GM19395 (cell line): ENCODE results near the gene LYPD4.
A peak's percentile ranks its signal among the peaks of the same experiment; 100 is the strongest.
"Not testable (repeated sequence)": the region's sequence is repeated elsewhere in the genome, so short reads cannot be mapped to it uniquely, and the experiment has no call there.

Experiments
- ATAC-seq: cut with Tn5 transposase; IDR thresholded peaks from one replicate; pipeline ENCODE4 v1.9.1; 2021; ENCODE audit warnings: mild to moderate bottlenecking, moderate library complexity; ENCODE audit not compliant: unreplicated experiment

LYPD4 gene

DNA sequence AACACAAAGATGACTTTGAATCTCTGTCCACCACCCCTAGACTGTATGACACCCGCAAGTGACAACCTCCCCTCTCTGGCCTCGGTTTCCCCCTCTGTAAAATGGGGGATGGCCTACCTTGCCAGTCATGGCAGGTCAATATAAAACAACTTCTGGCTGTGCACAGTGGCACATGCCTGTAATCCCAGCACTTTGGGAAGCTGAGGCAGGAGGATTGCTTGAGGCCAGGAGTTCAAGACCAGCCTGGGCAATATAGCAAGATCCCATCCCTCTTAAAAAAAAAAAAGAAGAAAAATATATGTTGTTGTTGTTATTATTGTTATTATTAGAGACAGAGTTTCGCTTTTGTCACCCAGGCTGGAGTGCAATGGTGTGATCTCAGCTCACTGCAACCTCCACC lies 31.5 kb upstream of the LYPD4 start:
- not testable (repeated sequence) for ATAC-seq

DNA sequence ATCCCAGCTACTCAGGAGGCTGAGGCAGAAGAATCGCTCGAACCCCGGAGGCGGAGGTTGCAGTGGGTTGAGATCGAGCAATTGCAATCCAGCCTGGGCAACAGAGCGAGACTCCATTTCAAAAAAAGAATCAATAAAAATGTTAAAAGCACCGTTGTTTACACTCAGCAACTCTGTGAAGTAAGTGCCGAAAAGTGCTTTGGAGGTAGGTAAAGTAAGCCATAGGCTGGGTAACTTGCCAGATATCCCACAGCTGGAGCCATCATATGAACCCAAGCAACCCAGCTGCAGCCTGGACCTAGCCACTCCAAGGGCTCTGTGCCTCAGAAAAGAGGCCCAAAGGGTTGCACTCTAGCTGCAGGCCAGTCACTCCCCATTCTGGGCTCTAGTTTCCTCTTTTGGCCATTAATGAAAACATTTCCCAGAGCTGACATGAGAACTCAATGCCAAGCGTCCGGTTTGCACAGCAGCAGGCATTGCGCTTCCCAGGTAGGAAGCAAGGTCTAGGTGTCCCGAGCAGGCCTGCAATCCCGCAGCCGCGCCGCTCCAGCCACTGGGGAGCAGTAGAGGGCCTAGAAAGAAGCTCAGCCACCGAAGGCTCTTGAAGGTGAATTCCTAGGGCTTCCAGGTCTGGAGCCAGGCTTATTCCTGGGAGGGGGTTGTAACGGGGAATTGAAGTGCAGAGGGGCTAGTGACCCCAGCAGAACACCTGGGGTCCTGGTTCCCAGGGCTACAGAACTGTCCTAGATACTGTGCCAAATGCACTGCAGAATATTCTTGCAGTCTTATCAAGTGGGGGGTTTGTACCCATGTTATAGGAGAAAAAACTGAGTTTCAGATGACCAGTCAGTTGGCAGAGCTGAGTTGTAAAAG lies 28.5 kb upstream of the LYPD4 start:
- ATAC-seq = no peak

DNA sequence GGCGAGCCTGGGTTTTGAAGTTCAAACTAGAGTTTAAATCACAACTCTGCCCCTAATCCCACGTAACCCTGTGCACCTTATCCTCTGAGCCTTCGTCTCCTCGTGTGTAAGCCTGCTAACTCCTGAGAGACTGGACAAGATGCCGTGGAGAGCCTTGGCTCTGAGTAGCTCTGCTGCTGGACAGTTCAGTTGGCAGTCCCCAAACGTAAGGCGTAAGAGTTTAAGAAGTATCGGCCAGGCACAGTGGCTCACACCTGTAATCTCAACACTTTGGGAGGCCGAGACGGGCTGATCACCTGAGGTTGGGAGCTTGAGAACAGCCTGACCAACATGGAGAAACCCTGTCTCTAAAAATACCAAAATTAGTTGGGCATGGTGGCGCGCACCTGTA lies 27.9 kb upstream of the LYPD4 start:
- ATAC-seq = no peak

DNA sequence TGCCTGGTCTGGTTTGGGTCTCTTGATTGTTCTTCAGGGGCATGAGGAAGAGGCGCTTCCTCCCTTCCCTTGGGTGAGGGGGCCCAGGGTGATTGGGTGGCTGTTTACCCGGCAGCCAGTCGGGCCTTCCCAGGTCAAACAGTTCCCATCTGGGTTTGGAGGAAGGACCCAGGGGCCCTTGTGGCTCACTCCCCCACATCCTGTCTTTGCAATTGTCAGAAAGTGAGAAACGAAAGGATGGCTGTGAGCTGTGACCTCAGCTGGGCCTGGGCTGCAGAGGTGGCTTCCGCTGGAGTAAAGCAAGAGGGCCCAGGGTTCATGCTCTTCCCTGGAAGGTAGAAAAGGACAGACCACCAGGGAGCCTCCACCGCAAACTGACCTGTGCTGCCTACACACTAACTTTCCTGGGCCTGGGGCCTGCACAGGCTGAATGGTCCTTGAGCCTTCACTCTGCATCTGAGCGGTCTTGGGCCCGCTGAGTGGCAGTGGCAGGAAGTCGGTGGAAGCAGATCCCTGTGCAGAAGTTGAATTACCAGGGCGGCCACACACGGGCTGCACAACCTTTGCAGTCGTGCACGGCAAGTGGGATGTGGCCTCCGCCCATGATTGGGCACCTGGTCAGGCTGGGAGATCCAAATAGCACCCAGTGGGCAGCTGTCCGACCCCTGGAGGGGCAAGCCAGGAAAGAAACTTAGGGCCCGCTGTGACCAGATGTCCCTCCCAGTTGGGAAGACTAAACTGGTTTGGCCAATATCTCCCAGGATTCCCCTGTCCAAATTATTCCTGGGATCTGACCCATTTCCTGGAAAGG lies 27.3 kb upstream of the LYPD4 start:
- ATAC-seq = peak; percentile 54

DNA sequence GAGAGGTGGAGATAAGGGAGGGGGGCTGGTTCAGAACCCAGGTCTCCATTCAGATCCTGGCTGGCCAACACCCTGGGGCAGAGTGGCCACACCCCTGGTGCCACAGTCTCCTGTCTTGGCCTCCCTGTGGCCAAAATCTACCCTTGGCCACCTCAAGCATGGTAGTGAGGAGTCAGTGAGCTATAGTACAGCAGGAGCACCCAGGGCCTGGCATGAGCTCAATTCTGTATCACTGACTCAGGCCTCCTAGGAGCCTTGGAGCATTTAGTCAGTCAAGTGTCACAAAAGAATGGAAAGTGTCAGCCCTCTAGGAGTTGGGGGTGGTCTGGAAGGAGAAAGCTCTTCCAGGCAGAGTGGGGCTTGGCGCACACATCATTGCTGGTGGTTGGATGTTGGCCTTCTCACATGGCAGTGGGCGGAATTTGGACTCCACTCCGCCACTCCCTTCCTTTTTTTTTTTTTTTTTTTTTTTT lies 26.0 kb upstream of the LYPD4 start:
- ATAC-seq = no peak

DNA sequence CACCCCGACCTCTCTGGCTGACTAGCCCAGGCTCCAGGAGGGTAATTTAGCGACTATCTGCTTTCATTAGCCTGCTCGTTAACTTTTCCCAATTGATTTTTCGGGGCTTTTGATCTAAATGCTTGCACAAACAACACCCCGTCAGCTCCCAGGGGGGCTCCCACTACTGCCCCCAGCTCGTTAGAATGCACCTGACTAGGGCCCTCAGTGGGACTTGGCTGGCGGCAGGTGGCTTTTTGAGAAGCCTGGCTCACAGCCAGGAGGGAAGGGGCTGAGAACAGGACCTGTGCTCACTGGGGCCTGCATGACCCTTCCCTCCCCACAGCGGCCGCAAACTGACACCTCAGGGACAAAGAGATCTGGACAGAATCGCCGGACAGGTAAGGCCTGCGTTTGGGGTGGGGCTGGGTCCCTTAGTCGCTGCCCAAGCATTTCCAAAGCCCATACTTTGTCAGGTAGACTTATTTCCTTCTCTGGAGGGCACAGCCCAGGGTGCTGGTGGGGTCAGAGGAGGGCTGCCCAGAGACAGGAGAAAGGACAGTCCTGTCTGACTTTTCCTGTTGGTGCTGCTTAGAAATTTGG lies 25.0 kb upstream of the LYPD4 start:
- no peak for ATAC-seq

DNA sequence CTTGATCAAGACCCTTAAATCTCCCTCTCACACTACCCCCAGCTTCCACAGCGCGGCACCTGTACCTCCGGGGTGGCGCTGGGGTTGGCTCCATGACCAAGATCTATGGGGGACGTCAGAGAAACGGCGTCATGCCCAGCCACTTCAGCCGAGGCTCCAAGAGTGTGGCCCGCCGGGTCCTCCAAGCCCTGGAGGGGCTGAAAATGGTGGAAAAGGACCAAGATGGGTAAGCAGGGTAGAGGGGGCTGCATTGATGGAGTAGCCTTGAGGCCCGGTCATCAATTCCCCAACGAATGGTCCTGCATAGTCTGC lies 24.5 kb upstream of the LYPD4 start:
- no peak for ATAC-seq

DNA sequence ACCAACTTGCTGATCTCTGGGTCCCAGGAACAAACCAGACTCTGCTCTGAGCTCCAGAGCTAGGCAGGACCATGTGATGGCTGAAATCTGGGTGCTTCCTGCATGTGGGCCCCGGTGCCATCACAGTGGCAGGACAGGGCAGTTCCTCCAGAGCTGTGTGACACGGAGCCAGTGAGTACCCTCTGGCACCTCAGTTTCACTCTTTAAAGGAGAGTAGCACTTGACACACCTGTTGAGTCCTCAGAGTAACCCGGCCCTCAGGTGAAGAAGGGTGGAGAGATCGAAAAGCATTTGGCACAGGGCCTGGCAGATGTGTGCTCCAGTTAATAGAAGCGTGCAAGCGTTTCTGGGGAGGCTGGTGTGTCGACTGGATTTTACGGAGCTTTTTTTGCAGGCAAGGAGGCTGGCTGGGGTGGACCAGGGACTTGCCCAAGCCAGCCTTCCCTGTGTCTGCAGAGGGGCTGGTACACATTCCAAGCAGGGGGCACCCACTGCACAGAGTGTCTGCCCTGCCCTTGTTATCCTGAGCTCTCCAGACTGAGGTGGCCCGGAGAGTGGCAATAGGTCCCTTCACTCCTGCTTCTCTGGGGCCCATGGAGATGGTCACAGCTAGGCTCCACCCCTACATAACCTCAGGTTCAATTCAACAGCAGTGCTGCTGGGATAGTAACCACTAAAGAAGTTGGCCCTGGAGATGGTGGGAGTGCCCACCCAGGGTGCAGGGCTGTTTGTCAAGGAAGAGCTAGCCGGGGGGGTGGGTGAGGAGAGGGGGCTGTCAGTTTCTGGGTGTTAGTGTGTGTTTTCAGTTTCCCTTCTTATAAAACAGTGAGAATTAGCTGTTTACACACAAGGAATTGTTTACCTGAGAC lies 23.9 kb upstream of the LYPD4 start:
- no peak for ATAC-seq

DNA sequence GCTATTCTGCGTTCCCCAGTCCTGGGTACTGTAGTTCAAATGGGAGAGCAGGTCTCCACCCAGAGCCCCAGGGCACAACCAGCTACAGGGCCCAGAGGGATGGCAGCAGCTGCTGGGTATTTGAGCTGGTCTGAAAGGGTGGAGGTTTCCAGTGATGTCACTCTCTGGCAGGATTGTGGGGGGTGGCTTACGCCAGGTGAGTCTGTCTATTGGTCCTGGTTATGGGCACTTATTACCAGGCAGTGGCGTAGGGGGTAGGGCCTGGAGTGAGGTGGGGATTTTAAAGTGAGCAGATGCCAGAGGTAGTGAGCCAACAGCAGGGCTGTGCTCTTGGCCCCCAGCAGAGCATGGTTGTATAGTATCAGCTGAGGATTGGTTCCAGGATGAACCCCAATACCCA lies 21.8 kb upstream of the LYPD4 start:
- no peak for ATAC-seq

DNA sequence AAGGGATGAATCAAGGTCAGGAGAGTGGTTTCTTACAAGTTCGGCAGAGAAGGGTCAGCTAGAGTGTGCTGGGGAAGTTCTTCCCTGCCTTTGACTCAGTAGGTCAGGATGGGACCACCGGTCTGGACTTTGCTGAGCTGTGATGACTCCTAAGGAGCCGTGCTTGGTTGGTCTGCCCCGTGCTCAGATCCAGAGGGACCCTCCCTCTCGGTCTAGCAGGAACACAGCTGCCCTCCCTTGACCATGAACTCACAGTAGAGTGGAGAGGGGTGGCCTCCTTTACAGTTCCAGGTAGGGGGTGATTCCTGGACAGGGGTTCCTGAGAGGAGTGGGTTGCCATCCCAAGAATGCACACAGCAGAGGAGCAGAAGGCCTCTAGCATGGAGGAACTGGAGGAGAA lies 19.9 kb upstream of the LYPD4 start:
- ATAC-seq = no peak

DNA sequence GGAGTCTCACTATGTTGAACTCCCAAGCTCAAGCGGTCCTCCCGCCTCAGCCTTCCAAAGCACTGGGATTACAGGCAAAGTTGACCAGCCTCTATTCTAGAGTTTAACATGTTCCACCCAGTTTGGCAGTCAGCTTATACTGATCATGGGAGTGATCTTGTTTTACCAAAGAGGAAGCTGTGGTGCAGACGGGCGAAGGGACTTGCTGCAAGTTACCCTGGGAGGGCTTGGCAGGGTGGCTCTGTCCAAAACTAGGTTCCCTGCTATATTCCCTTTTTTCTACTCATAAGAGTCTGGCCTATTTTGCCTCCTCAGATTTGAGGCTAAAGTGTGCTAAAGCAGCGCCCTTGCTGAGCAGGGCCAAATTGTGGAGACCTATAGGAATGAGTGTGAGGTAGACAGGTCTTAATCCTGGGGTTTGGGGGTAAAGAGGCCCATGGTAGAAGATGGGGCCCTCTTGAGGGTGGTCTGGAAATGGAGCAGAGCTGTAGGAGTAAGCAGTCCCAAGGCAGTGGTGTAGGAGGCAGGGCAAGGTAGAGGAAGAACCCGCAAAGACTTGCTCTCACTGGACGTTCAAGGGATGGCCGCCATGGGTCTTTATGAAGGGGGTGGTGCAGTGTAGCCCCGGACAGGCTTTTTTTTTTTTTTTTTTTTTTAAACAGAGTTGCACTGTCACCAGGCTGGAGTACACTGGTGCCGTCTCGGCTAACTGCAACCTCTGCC lies 18.9 kb upstream of the LYPD4 start:
- ATAC-seq = no peak

DNA sequence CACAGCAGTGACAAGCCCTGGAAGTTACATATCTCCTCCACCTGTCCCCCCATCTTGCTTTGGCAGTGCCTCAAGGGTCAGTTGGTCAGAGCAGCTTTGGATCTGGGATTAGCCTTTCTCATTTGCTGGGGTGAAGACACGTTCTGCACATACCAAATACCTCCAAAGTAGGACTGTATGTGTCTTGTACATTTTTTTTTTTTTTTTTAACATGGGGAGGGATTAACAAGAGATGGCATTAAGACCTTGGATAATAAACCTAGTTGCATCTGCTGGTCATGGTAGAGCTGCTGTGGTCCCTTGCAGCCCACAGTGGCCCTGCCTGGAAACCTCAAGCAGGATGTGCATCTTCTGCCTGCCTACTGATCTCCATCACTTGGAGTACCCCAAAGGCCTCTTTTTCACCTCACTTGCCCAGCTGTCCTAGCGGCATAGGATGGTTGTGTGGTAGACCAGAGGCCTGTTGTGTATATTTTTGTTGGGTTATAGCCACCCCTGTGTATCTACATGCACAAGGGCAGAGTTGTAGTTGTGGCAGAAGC lies 18.0 kb upstream of the LYPD4 start:
- ATAC-seq = no peak

DNA sequence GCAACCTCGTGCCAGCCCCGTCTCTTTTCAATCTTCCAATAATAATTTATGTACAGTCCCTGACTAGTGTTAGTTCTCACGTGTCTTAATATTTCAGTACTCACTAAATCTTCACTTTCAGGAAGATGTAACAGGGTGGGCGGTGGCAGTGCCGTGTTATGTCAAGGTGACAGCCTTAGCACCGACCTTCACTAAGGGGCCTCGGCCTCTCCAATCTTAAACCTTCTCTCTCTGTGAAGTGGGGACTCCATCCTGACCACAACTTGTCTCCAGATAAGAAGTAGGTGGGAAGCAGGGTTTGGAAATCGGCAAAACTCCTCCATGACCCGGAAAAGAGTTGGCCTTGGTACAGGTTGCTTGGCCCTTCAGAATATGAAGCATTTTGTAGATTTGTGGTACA lies 17.4 kb upstream of the LYPD4 start:
- no peak for ATAC-seq

DNA sequence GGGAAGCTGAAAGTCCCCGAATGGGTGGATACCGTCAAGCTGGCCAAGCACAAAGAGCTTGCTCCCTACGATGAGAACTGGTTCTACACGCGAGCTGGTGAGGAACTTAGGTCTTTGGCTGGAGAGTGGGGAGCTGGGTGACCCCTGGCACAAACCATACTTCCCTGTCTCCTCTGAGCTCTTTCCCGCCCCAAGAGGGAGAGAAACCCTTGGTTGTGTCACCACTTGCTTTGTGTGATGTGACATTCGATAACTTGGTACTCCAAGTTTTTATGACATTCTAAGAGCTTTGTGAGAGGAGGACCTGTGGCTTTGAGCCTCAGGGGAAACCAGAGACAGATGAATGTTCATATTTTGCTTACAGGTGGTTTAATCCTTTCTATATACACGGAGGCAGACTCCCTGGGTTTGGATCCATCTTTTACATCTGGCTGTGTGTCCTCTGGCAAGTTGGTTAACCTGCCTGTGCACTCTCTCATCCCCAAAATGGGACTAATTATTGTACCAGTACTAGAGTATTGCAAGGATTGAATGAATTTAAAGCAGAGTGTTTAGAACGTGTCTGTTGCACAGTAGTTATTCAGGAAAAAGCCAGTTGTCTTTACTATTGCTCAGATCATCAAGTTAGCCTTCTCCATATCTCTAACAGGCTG lies 16.8 kb upstream of the LYPD4 start:
- ATAC-seq = no peak

DNA sequence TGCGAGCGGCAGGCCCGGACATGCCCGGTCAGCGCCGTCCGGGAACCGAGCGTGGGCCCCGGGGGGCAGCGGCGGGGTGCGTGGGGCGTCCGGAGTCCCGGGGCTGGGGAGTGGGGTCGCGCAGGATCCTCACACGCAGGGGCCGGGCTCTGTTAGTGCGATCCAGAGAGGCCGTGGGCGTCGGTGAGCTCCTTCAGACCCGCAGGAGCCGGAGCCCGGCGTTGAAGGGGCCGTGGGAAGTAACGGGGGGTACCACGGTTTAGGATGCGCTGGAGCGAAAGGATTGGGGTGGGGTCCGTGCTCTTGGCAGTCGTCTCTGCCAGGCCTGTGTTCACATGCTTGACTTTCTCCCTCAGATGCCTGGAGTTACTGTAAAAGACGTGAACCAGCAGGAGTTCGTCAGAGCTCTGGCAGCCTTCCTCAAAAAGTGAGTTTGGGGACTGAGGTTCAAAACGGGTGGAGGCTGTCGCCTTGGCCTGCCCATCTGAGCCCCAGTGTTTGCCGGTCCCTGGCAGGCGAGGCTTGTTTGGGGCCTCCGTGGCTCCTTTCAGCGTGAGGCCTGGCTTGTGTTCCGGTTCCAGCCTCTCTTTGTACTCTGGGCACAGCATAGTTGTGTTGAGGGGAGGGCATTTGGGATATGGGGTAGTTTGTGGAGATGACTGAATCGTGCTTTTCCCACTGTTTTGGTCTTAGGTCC lies 16.1 kb upstream of the LYPD4 start:
- ATAC-seq = no peak

DNA sequence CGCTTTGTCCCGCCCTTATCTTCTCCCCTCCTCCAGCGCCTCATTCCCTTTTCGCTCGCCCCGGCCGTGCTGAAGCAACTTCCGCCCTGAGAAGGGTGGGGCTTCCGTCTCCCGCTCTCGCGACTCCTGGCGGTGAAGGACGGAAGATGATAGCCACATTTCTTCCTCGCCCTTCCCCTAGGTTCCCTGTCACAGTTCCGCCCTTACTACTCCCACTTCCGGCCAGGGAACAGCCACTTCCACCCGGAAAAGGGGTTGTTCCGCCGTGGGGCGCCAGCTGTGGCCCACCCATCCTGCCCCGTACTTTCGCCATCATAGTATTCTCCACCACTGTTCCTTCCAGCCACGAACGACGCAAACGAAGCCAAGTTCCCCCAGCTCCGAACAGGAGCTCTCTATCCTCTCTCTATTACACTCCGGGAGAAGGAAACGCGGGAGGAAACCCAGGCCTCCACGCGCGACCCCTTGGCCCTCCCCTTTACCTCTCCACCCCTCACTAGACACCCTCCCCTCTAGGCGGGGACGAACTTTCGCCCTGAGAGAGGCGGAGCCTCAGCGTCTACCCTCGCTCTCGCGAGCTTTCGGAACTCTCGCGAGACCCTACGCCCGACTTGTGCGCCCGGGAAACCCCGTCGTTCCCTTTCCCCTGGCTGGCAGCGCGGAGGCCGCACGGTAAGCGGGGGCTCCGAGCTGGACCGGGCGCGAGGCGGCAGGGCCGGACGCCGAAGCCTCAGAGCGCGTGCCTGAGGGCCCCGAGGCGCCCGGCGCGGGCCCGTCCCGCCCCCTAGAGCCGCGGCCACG lies 15.3 kb upstream of the LYPD4 start, which contains the start of gene RPS19:
Gene RPS19 (plus strand): TSS at position 638 of the 801 bp plus-strand sequence. CDS start 520 bp downstream, outside the sequence.
- peak; percentile 78 for ATAC-seq

DNA sequence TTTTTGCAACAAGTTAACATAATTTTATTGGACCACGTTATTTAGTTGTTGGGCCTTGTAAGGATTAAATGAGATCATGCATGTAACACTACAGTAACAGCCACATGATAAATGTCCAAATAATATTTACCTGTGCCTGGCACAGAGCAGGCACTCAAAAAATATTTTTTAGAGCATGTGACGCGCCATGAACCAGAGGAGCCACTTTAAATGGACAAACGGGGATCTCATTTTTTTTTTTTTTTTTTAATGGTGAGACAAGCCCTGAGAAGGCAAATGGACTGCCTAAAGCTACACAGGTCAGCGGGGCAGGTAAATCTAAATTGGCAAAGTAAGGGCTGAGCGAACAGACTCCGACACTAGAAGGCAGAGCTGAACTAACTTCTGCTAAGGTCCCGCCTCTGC lies 14.7 kb upstream of the LYPD4 start:
- ATAC-seq = no peak

DNA sequence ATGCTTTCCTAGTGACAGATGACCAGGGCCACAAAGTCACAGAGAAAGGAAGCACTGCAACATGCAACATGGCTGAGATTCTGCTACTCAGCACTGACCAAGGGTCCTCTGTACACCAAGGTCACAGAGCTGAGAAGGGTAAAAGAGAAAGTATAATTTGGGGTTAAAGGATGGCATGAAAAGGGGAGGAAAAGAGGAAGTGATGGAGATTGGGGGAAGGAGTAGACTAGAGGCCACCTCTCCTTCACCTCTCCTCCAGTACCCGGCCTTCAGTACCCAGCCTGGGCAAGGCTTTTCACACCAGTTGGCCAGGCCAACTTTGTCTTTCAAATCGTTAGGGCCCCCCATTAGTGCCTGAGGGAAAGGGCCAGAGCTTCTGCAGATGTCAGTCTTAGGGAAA lies 9.3 kb upstream of the LYPD4 start:
- ATAC-seq = no peak
